Stimulated activated CD4-positive, alpha-beta T cell treated with anti-CD3 and anti-CD28 coated beads, Interleukin-1b, Interleukin-23, amount 100 ng/mL, for 1 hour (primary cell): Measurements from ENCODE around the gene ASAP2.

Experiments
- DNase-seq, 2 donors: peaks; one replicate each; pipeline ENCODE4 v3.0.0-alpha.2; 2020; ENCODE audit warnings: low read depth in 2 of 2

Gene ASAP2

DNA sequence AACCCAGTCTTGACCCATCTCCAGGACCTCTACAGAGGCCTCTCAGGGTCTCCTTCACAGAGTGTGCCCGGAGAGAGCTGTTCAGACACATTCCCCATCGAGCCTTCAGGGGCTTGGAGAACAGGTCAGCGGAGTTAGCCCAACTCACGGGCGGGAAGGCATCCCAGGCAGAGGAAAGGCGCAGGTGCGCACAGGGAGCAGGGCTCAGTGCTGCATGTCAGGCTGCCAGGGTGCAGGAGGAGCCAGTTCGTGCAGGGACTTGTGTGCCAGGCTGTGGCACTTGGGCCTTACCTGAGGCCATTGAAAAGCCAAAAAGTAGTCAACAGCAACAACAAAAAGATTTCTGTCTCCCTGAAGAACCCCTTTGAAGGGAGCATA, 112.7 kb downstream of the ASAP2 start:
- no peak for DNase-seq

DNA sequence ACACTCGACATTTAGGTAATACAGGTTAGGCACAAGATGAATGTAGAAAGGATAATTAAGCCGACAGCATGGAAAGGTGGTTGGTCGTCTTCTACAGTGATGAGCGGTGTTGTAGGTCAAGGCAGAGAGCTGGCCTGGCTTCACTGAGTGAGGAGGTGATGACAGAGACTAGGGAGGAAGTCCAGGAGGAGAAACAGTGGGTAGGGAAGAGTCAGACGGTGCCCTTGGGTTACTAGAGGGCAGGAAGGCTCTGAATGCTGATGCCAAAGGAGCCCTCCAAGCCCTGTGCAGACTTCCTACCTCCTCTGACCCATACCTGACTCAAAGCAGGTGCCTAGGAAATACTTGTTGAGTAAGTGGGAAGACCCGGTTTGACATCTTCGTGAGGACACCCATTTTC, 116.0 kb downstream of the ASAP2 start:
- no peak for DNase-seq

- no peak for DNase-seq
These were observed 118.8 kb downstream of the ASAP2 start for GRCh38 chr2:9325428-9325827.

GRCh38 chr2:9326975-9327374, 120.4 kb downstream of the ASAP2 start:
- DNase-seq, result no peak

DNA sequence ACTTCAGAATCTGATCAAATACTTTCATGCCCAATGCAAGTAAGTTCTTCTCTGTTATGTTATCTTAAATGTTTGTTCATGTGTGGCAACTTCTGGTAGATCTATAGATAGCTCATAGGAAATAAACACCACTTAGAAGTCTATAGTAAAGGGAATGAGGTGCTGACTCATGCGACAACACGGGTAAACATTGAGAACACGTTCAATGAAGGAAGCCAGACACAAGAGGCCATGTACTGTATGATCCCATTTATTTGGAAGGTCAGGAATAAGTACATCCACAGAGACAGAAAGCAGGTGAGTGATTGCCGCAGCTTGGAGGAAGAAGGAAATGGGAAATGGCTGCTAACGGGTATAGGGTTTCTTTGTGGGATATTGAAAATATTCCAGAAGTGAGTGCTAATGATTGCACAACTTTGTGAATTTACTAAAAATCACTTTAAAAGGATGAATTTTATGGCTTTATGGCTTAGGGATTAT, 121.3 kb downstream of the ASAP2 start:
- no peak for DNase-seq

GRCh38 chr2:9328931-9329330, 122.3 kb downstream of the ASAP2 start:
- DNase-seq, result no peak

DNA sequence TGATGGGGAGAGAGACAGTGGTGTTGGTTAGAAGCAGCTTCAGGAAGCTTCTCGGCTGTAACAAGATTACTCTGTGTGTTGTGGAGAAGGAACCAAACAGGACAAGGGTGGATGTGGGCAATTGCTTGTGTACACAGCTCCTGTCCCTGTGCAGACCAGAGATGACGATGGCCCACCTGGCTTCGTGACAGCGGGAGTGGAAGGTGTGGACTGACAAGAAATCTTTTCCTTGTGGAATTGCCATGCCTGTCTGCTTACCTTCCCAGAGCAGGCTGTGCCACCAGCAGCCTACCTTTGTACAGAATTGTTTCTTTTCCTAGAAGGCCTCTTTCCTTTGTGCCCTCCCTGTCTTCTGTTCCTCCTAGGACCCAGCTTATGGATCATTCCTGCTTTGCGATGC, 122.9 kb downstream of the ASAP2 start:
- DNase-seq, result no peak

DNA sequence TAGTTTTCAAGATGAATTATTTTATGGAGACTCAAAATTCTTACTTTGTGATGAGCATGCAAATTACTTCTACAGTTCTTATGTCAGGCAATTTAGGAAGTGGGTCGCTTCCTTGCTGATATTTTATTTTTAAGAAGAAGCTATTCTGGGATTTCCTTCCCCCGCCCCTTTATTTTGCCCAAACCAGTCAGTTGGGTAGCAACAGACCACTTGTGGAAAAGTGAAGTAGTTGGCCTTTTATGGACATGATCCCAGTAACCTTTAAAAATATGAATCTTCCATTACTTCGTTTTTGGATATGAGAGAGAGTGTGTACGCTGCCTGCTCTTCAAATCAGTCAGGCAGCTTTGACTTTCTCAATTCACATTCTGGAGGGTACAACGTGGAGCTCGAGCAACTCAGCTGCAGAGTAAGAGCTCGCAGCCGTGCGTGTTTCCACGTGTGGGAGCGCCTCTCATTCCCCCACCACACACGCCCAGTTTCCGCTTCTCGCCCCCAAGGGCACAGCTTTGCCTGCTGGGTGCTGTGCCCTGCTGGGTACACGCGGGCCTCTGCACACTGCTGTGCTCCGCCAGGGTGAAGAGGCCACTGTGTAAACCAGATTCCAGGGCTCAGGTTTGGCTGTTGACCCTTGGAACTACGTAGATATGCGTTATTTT, 124.1 kb downstream of the ASAP2 start:
- no peak for DNase-seq

DNA sequence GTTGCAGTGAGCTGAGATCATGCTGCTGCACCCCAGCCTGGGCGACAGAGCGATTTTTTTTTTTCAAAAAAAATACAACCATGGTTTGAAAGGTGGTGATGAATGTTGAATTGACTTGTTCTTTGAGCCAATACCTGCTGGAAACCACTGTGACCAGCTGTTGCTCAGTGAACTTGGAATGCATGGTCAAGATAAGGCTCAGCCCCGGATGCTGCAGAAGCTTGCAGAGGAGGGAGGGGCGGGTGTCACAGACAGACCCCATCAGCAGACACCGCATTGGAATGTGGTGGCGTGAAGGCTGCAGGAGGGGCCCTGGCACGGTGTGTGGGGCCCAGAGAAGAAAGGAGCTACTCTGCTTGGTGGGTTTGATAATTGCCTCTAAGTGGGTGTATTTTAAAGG, 125.1 kb downstream of the ASAP2 start:
- DNase-seq, result no peak

DNA sequence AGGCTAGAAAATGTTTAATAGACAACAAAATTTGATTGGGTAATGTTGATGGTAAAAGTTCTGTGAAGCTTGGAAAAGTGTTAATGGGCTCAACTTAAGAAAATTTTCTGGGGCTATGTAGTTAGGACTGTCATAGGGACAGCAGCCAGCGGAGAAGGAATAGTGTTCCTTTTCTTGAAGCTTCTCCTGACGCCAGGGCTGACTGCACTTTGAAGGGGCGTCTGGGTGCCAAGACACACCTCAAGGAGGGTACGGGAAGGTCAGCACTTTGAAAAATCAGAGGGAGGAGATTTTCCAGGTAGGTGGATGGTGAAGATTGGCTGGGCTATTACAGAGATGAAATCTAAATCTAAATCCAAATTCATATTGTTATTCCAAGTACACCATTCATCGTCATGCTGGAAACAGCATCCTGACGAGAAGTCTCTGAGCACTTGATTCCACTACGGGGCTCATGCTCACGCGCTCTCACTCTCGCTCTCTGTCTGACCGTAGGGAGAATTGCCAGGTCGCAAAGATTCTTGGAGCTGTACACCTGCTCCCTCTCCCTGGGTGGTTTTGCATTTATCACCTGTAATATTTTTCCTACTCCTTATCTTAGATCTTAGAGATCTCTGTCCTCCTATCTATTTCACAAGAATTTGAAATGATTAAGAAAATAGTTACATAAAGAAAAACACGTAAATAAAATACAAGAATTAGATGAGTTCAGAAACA, 125.7 kb downstream of the ASAP2 start:
- no peak for DNase-seq

- DNase-seq, result no peak
These were observed 126.2 kb downstream of the ASAP2 start for GRCh38 chr2:9332853-9333245.

GRCh38 chr2:9333591-9334171, 127.1 kb downstream of the ASAP2 start:
- DNase-seq, result no peak

GRCh38 chr2:9334761-9335160, 128.1 kb downstream of the ASAP2 start:
- no peak for DNase-seq

GRCh38 chr2:9335322-9335832, 128.8 kb downstream of the ASAP2 start:
- no peak for DNase-seq

DNA sequence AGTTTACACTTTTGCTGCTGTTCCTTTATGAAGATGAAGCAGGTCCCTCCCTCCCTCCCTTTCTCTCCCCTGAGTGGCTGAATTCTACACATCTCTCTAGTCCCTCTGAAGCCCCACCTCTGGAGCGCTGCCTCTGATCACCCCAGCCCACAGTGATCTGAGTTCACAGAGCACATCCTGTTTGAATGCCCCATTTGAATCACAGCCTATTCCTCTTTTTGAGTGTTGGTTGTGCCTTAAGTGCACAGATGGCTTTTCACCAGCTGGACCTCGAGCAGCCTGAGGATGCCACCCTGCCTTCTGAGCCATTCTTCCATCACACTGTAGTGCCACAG, 129.6 kb downstream of the ASAP2 start:
- DNase-seq, result no peak

- no peak for DNase-seq
These were observed 130.1 kb downstream of the ASAP2 start for GRCh38 chr2:9336576-9337314.

GRCh38 chr2:9337901-9338300, 131.3 kb downstream of the ASAP2 start:
- DNase-seq, result no peak

GRCh38 chr2:9341337-9341887, 134.8 kb downstream of the ASAP2 start:
- no peak for DNase-seq

DNA sequence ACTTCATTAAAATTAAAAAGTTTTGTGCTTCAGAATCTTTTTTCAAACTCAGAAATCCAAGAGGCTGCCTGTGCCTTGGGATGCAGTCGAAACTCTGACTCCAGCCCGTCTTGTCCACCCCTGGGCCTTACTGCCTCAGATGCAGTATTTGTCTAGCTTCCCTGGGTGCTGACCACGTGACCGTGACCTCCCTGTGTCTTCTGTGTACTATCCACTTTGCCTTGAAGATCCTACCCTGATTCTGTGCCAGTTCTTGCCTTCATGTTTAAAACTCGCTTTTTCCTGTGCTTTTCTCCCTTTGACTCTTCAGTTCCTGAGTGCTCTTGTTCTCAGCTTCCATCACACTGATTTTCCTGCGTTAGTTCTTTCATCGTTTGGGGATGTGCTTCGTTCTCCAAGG, 136.0 kb downstream of the ASAP2 start:
- no peak for DNase-seq

- DNase-seq, result no peak
These were observed 136.9 kb downstream of the ASAP2 start for GRCh38 chr2:9343524-9343923.

- DNase-seq, result no peak
These were observed 137.8 kb downstream of the ASAP2 start for GRCh38 chr2:9344434-9344833.

- no peak for DNase-seq
These were observed 138.7 kb downstream of the ASAP2 start for GRCh38 chr2:9345343-9345742.
